Duodenal mucosa (tissue), 2 donors: ENCODE measurements around the gene PDZD2.

Experiments
- H3K27ac ChIP-seq: one replicate; pipeline ENCODE4 v1.7.0; 2013; ENCODE audit warnings: low read depth, low read length
- H3K27me3 ChIP-seq, 2 donors: one replicate each; pipeline ENCODE4 v1.7.0; 2013; ENCODE audit warnings: low read length in 2 of 2, control low read depth in 1 of 2; ENCODE audit not compliant: insufficient read depth in 2 of 2, control insufficient read depth in 1 of 2
- H3K36me3 ChIP-seq, 2 donors: one replicate each; pipeline ENCODE4 v1.7.0; 2013; ENCODE audit warnings: low read length in 2 of 2, control low read depth in 1 of 2; ENCODE audit not compliant: insufficient read depth in 2 of 2, control insufficient read depth in 1 of 2
- H3K4me1 ChIP-seq, 2 donors: one replicate each; pipeline ENCODE4 v1.7.0; 2013; ENCODE audit warnings: low read length in 2 of 2, control low read depth in 1 of 2; ENCODE audit not compliant: insufficient read depth in 2 of 2, control insufficient read depth in 1 of 2
- H3K4me3 ChIP-seq, 2 donors: one replicate each; pipeline ENCODE4 v1.7.0; 2013; ENCODE audit warnings: low read length in 2 of 2, low read depth in 1 of 2
- H3K9ac ChIP-seq, 2 donors: one replicate each; pipeline ENCODE4 v1.7.0; 2013; ENCODE audit warnings: low read length in 2 of 2, low read depth in 1 of 2
- H3K9me3 ChIP-seq, 2 donors: one replicate each; pipeline ENCODE4 v1.7.0; 2013; ENCODE audit warnings: low read length in 2 of 2, control low read depth in 1 of 2; ENCODE audit not compliant: control insufficient read depth in 1 of 2

PDZD2 gene

GRCh38 chr5:32158679-32158975 is 519.7 kb downstream of the PDZD2 start:
- H3K4me1 ChIP-seq, result peaks cover 9 to 20% of the 10 kb centered on the region in 2 donors
- H3K36me3 ChIP-seq, result no peaks in the 10 kb centered on the region
- H3K27me3 ChIP-seq, result no peaks in the 10 kb centered on the region
- no peaks in the 10 kb centered on the region for H3K9me3 ChIP-seq
- no peak overlapping the region for H3K27ac ChIP-seq
- H3K4me3 ChIP-seq, result no peak overlapping the region
- no peak overlapping the region for H3K9ac ChIP-seq

GRCh38 chr5:32159328-32160072 is 520.6 kb downstream of the PDZD2 start:
- no peaks in the 10 kb centered on the region for H3K36me3 ChIP-seq

GRCh38 chr5:32160228-32160627 is 521.3 kb downstream of the PDZD2 start:
- Histone ChIP-seq H3K9ac (no peak overlapping the region), H3K27me3 (no peaks in the 10 kb centered on the region), H3K27ac (no peak overlapping the region), H3K4me3 (no peak overlapping the region), H3K36me3 (no peaks in the 10 kb centered on the region), H3K9me3 (no peaks in the 10 kb centered on the region), H3K4me1 (peaks cover 7 to 10% of the 10 kb centered on the region in 2 donors)

More at GRCh38 chr5:32159328-32160072, 520.6 kb downstream of the PDZD2 start:
- Histone ChIP-seq H3K27ac (no peak overlapping the region), H3K27me3 (no peaks in the 10 kb centered on the region), H3K4me1 (peaks cover 3 to 12% of the 10 kb centered on the region in 2 donors), H3K4me3 (no peak overlapping the region), H3K9ac (no peak overlapping the region), H3K9me3 (no peaks in the 10 kb centered on the region)
